Activated naive CD8-positive, alpha-beta T cell treated with anti-CD3 and anti-CD28 coated beads, Interleukin-2, amount 50 U/mL, for 24 hours (primary cell): ENCODE results near the gene KDM2B.
"Not testable (repeated sequence)": the region's sequence is repeated elsewhere in the genome, so short reads cannot be mapped to it uniquely, and the experiment has no call there.

ENCODE experiments used
- ATAC-seq: fragments of 150-1000 bp; cut with Tn5 transposase; one replicate; pipeline ENCODE4 v1.10.0; 2021
- DNase-seq: peaks from one replicate; pipeline ENCODE4 v3.0.0; 2021
- H3K27ac Mint-ChIP-seq: one replicate; pipeline ENCODE4 v1.8.0; 2021; ENCODE audit warnings: mild to moderate bottlenecking, mixed read lengths
- H3K27me3 Mint-ChIP-seq: one replicate; pipeline ENCODE4 v1.8.0; 2021; ENCODE audit warnings: mixed read lengths
- H3K36me3 Mint-ChIP-seq: one replicate; pipeline ENCODE4 v1.8.0; 2021; ENCODE audit warnings: low read depth, mixed read lengths
- H3K4me1 Mint-ChIP-seq: one replicate; pipeline ENCODE4 v1.8.0; 2021; ENCODE audit warnings: mixed read lengths
- H3K4me3 Mint-ChIP-seq: one replicate; pipeline ENCODE4 v1.8.0; 2021; ENCODE audit warnings: mild to moderate bottlenecking, moderate library complexity, mixed read lengths
- H3K9me3 Mint-ChIP-seq: one replicate; pipeline ENCODE4 v1.8.0; 2021; ENCODE audit warnings: mixed read lengths

KDM2B gene

GRCh38 chr12:121388421-121388981, 192.3 kb downstream of the KDM2B start:
- DNase-seq (no peak), ATAC-seq (no peak)
- Mint-ChIP-seq H3K27me3 (no peaks in the 10 kb centered on the region), H3K4me3 (no peak overlapping the region), H3K27ac (no peak overlapping the region), H3K4me1 (peaks cover 10% of the 10 kb centered on the region), H3K36me3 (no peaks in the 10 kb centered on the region), H3K9me3 (no peaks in the 10 kb centered on the region)

- not testable (repeated sequence) for DNase-seq, H3K27ac Mint-ChIP-seq, H3K36me3 Mint-ChIP-seq, H3K4me3 Mint-ChIP-seq, H3K4me1 Mint-ChIP-seq, H3K9me3 Mint-ChIP-seq, ATAC-seq, H3K27me3 Mint-ChIP-seq
These were observed 195.9 kb downstream of the KDM2B start for GRCh38 chr12:121384891-121385290.

GRCh38 chr12:121383601-121384021, 197.2 kb downstream of the KDM2B start:
- DNase-seq (no peak), ATAC-seq (no peak)
- Mint-ChIP-seq H3K36me3 (no peaks in the 10 kb centered on the region), H3K9me3 (no peaks in the 10 kb centered on the region), H3K4me1 (no peaks in the 10 kb centered on the region), H3K27me3 (no peaks in the 10 kb centered on the region), H3K4me3 (no peak overlapping the region), H3K27ac (no peak overlapping the region)

- DNase-seq (no peak), ATAC-seq (no peak)
- H3K27me3 Mint-ChIP-seq, result no peaks in the 10 kb centered on the region
- no peaks in the 10 kb centered on the region for H3K9me3 Mint-ChIP-seq
- H3K4me1 Mint-ChIP-seq, result no peaks in the 10 kb centered on the region
- no peak overlapping the region for H3K27ac Mint-ChIP-seq
- H3K36me3 Mint-ChIP-seq, result no peaks in the 10 kb centered on the region
- H3K4me3 Mint-ChIP-seq, result no peak overlapping the region
These were observed 200.9 kb downstream of the KDM2B start for GRCh38 chr12:121379945-121380344.
